ENCODE data around the gene COL19A1. TPM values are rescaled to one million over a fixed set of nuclear protein-coding genes. Genes with fewer than 3 reads are reported as not detected.
A peak's percentile ranks its signal among the peaks of the same experiment; 100 is the strongest.

The COL19A1 gene
- total and polyA plus RNA-seq, 9 of the 15 experiments (the other 6 are each of a cell fraction or from before 2014, with no cell fraction given), result not detected

GRCh38 chr6:70151616-70152015, 285.3 kb downstream of the COL19A1 start (continued):
- TF ChIP-seq RCOR1 (IDR thresholded peaks at IDR 0.05; ENCODE audit: borderline replicate concordance in 1 of 2, low read depth in 2 of 2, low read length in 2 of 2) (peak in 1 of 2 experiments; percentile 58; a peak in 2 of 4 replicates), JUND (IDR thresholded peaks at IDR 0.05; ENCODE audit: borderline replicate concordance, low read depth, low read length) (0 out of 2 replicates have a peak, but pooled peaks have one; percentile 8), JUND (tag; IDR thresholded peaks at IDR 0.05; ENCODE audit: borderline replicate concordance, low read depth, low read length) (peak; percentile 34; the same call in 1 of the 3 replicates), HOMEZ (CRISPR knock-in tag; IDR thresholded peaks at IDR 0.05) (no peak), KDM1A (IDR thresholded peaks at IDR 0.05) (peak; percentile 59 to 65), RB1 (IDR thresholded peaks at IDR 0.05; ENCODE audit: low read depth) (no peak), E2F5 (CRISPR knock-in tag; IDR thresholded peaks at IDR 0.05) (no peak), REST (IDR thresholded peaks at IDR 0.05; ENCODE audit: borderline replicate concordance) (no peak), REST (CRISPR knock-in tag; IDR thresholded peaks at IDR 0.05; ENCODE audit: low read depth) (no peak), U2AF1 (optimal IDR thresholded peaks at IDR 0.05; ENCODE audit: low read depth, low read length) (no peak)
